Lower leg skin (tissue), 3 donors: Measurements from ENCODE around the gene NTNG1.

Experiments used
- POLR2A ChIP-seq, 2 donors: fragments of 450-650 bp; IDR thresholded peaks; one replicate each; pipeline ENCODE4 v1.6.1; 2016 to 2017; ENCODE audit warnings: antibody characterized with exemption in 2 of 2, mild to moderate bottlenecking in 1 of 2, moderate library complexity in 1 of 2
- TF ChIP-seq, protein P1 (sequence below), 3 donors: fragments of 450-650 bp; IDR thresholded peaks; one replicate each; pipeline ENCODE4 v1.5.1; 2016; ENCODE audit warnings: antibody characterized with exemption in 3 of 3, mild to moderate bottlenecking in 3 of 3, moderate library complexity in 2 of 3

GRCh38 chr1:107451715-107452114, 310.9 kb downstream of the NTNG1 start:
- TF ChIP-seq, protein P1, sequence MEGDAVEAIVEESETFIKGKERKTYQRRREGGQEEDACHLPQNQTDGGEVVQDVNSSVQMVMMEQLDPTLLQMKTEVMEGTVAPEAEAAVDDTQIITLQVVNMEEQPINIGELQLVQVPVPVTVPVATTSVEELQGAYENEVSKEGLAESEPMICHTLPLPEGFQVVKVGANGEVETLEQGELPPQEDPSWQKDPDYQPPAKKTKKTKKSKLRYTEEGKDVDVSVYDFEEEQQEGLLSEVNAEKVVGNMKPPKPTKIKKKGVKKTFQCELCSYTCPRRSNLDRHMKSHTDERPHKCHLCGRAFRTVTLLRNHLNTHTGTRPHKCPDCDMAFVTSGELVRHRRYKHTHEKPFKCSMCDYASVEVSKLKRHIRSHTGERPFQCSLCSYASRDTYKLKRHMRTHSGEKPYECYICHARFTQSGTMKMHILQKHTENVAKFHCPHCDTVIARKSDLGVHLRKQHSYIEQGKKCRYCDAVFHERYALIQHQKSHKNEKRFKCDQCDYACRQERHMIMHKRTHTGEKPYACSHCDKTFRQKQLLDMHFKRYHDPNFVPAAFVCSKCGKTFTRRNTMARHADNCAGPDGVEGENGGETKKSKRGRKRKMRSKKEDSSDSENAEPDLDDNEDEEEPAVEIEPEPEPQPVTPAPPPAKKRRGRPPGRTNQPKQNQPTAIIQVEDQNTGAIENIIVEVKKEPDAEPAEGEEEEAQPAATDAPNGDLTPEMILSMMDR (IDR thresholded peaks at IDR 0.05), result no peak
- TF ChIP-seq POLR2A (IDR thresholded peaks at IDR 0.05), result no peak
